OCI-LY7 (cell line): ENCODE measurements around the gene EPB41L4B. TPM values are rescaled to one million over a fixed set of nuclear protein-coding genes. Genes with fewer than 3 reads are reported as not detected.

Source experiments
- BruUV-seq: library from RNA; stranded (reverse); fragments of 400-500 nt; replicated peaks from 2 replicates; lab custom pipeline; 2021; lab: Mats Ljungman, UMichigan
- CTCF ChIA-PET: fragments of 300-600 bp; sonication (Branson Sonifier 250); formaldehyde crosslinking; loops from one replicate; lab custom pipeline; 2022; ENCODE audit warnings: antibody characterized with exemption; ENCODE audit not compliant: unreplicated experiment; lab: Charles Lee
- POLR2A ChIA-PET: fragments of 300-600 bp; sonication (Branson Sonifier 250); formaldehyde crosslinking; loops from one replicate; lab custom pipeline; 2022; ENCODE audit warnings: antibody characterized with exemption; lab: Charles Lee
- DNase-seq: peaks from one replicate; pipeline ENCODE4 v3.0.0-alpha.2; 2015; ENCODE audit warnings: low spot score
- H2AFZ ChIP-seq: fragments of 200-600 bp; sonication (generic), shearing (Covaris generic); 2 replicates; pipeline ENCODE4 v1.6.1; 2014; ENCODE audit warnings: mild to moderate bottlenecking, antibody characterized with exemption, low read length, moderate library complexity
- H3K27ac ChIP-seq: fragments of 200-600 bp; sonication (generic); 2 replicates; pipeline ENCODE4 v1.5.1; 2014; ENCODE audit warnings: mixed run types, low read depth, mild to moderate bottlenecking, moderate library complexity, low read length, inconsistent platforms; ENCODE audit not compliant: poor library complexity, severe bottlenecking
- H3K36me3 ChIP-seq: fragments of 200-600 bp; sonication (generic); 2 replicates; pipeline ENCODE4 v1.6.1; 2014; ENCODE audit warnings: mild to moderate bottlenecking, antibody characterized with exemption, low read length, moderate library complexity, mixed read lengths; ENCODE audit not compliant: insufficient read depth
- H3K4me1 ChIP-seq: fragments of 200-600 bp; sonication (generic); 2 replicates; pipeline ENCODE4 v1.5.1; 2014; ENCODE audit warnings: mild to moderate bottlenecking, low read length; ENCODE audit not compliant: insufficient read depth, poor library complexity, severe bottlenecking
- H3K4me2 ChIP-seq: fragments of 200-600 bp; sonication (generic); 2 replicates; pipeline ENCODE4 v1.6.1; 2014; ENCODE audit warnings: mild to moderate bottlenecking, low read length
- H3K4me3 ChIP-seq: fragments of 200-600 bp; sonication (generic); 2 replicates; pipeline ENCODE4 v1.5.1; 2014; ENCODE audit warnings: mild to moderate bottlenecking, low read depth, low read length; ENCODE audit not compliant: poor library complexity, severe bottlenecking
- H3K79me2 ChIP-seq: fragments of 200-600 bp; sonication (generic); 2 replicates; pipeline ENCODE4 v1.6.1; 2016; ENCODE audit warnings: low read depth, mild to moderate bottlenecking, low read length, moderate library complexity, mixed read lengths; ENCODE audit not compliant: insufficient read depth
- H3K9me2 ChIP-seq: fragments of 200-600 bp; sonication (generic); 2 replicates; pipeline ENCODE4 v1.6.1; 2016; ENCODE audit warnings: mild to moderate bottlenecking, low read length, mixed read lengths; ENCODE audit not compliant: insufficient read depth
- H3K9me3 ChIP-seq: fragments of 200-600 bp; sonication (generic); 2 replicates; pipeline ENCODE4 v1.6.1; 2014; ENCODE audit warnings: mild to moderate bottlenecking, mixed run types, low read length, mixed read lengths
- H4K20me1 ChIP-seq: fragments of 200-600 bp; sonication (generic); 2 replicates; pipeline ENCODE4 v1.6.1; 2014; ENCODE audit warnings: mild to moderate bottlenecking, antibody characterized with exemption, low read length, moderate library complexity, mixed read lengths; ENCODE audit not compliant: insufficient read depth
- EZH2phosphoT487 ChIP-seq: fragments of 200-600 bp; sonication (generic); IDR thresholded peaks from 2 replicates; pipeline ENCODE4 v1.6.1; 2018; ENCODE audit warnings: low read depth, borderline replicate concordance, mild to moderate bottlenecking, mixed run types, antibody characterized with exemption, low read length, moderate library complexity, mixed read lengths
- intact Hi-C: fragments of 100-400 bp; cut with micrococcal nuclease; formaldehyde crosslinking; loops from one replicate; pipeline ENCODE4 v1.10.0; 2022; ENCODE audit not compliant: unreplicated experiment
- total RNA-seq, 2 experiments: library from RNA; depleted of rRNA in 1 of 2; stranded (reverse); fragments of >200 nt in 1 of 2; shearing (Covaris generic) in 1 of 2; gene quantifications; 2 replicates each; pipeline ENCODE4 v1.2.3, GENCODE V29; 2014 to 2022
- TF ChIP-seq, protein P1 (sequence below): fragments of 200-600 bp; sonication (generic); conservative IDR thresholded peaks from 2 replicates; pipeline ENCODE4 v1.5.1; 2014; ENCODE audit warnings: mild to moderate bottlenecking, antibody characterized with exemption, low read length, moderate library complexity, mixed read lengths

EPB41L4B gene
- total RNA-seq, 2 experiments from 2014 or later: 0.29 TPM; not detected in 1

DNA sequence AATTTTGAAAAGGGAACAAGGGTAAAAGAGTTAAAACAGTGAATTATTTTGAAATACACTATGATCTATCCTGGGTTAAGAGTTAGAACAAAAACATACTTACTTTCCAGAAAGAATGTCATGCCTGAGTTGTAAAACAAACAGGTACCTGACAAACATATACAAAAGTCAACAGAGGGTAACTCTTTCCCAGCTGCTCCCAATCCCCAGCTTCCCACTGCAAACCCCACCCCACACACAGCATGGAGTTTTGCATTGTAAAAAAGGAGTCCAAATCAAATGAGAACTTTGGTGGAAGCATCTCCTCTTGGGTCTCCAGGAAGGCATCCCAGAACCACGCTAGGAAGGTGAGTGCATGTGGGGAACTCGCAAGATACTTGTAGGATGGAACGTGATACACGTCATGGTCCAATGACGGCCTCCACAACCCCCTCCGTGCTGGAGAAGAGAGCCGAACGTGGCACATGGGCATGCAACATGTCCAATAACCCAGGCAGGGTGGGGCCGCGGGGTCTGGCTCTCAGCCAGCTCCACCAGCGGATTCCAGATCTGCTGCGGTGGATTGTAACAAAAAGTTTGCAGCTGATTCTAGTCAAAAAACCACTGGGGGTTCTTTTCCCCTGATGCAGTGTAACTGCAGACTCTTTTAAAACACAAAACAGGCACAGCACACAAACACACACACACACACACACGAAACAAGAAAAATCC is 55.8 kb downstream of the EPB41L4B start:
- Histone ChIP-seq H3K27ac (no peak overlapping the region), H3K36me3 (no peaks in the 10 kb centered on the region), H3K9me2 (no peaks in the 10 kb centered on the region), H3K4me1 (no peaks in the 10 kb centered on the region), H4K20me1 (no peaks in the 10 kb centered on the region), H3K9me3 (peaks cover 5% of the 10 kb centered on the region; the same call in 1 of the 2 replicates), H3K4me3 (no peak overlapping the region), H3K79me2 (no peaks in the 10 kb centered on the region), H2AFZ (no peak overlapping the region), H3K4me2 (no peak overlapping the region)
- DNase-seq: no peak
- TF ChIP-seq, protein P1, sequence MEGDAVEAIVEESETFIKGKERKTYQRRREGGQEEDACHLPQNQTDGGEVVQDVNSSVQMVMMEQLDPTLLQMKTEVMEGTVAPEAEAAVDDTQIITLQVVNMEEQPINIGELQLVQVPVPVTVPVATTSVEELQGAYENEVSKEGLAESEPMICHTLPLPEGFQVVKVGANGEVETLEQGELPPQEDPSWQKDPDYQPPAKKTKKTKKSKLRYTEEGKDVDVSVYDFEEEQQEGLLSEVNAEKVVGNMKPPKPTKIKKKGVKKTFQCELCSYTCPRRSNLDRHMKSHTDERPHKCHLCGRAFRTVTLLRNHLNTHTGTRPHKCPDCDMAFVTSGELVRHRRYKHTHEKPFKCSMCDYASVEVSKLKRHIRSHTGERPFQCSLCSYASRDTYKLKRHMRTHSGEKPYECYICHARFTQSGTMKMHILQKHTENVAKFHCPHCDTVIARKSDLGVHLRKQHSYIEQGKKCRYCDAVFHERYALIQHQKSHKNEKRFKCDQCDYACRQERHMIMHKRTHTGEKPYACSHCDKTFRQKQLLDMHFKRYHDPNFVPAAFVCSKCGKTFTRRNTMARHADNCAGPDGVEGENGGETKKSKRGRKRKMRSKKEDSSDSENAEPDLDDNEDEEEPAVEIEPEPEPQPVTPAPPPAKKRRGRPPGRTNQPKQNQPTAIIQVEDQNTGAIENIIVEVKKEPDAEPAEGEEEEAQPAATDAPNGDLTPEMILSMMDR: no peak
- TF ChIP-seq EZH2phosphoT487: no peak
- ChIA-PET POLR2A (no interaction called here), CTCF (no interaction called here)
- intact Hi-C loops: no loop called here
- BruUV-seq: no TSS peak

DNA sequence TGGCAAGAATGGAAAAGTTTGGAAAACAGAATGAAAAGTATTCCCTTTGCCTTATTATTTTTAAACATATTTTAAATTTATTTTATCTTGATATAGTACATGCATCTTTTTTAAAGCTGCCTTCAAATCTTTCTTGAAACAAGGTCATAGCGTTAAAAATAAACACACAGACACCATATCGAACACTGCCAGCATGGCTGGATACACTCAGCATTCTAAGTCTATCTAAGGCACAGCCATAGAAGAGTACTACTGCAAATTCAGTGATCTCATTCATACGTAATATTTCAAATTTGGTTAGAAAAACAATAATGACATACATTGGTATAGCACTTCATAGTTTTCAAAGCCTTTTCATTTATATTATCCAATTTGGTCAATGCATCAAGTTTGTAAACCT is 57.5 kb downstream of the EPB41L4B start:
- intact Hi-C loops: no loop called here
- no peaks in the 10 kb centered on the region for H4K20me1 ChIP-seq
- no peak overlapping the region for H3K4me2 ChIP-seq
- H3K9me2 ChIP-seq: no peaks in the 10 kb centered on the region
- peaks cover 5% of the 10 kb centered on the region; the same call in 1 of the 2 replicates for H3K9me3 ChIP-seq
- DNase-seq: no peak
- TF ChIP-seq EZH2phosphoT487: no peak
- TF ChIP-seq, protein P1: no peak
- ChIA-PET POLR2A (interaction anchor here (0.6 kb wide), 1 partner anchor 34 kb away, joined by 3 read pairs; no protein-coding TSS in a partner anchor), CTCF (no interaction called here)
- H3K4me1 ChIP-seq: no peaks in the 10 kb centered on the region
- H2AFZ ChIP-seq: no peak overlapping the region
- no peaks in the 10 kb centered on the region for H3K79me2 ChIP-seq
- H3K36me3 ChIP-seq: no peaks in the 10 kb centered on the region
- no TSS peak for BruUV-seq
- H3K27ac ChIP-seq: no peak overlapping the region
- no peak overlapping the region for H3K4me3 ChIP-seq
